ENCODE data around the gene PLEKHA7.

PLEKHA7 gene

GRCh38 chr11:16834384-16834783, 179.8 kb downstream of the PLEKHA7 start:
- no peak for DNase-seq

GRCh38 chr11:16833026-16833425, 181.2 kb downstream of the PLEKHA7 start:
- DNase-seq = no peak

GRCh38 chr11:16832193-16832539, 182.0 kb downstream of the PLEKHA7 start:
- DNase-seq = no peak

GRCh38 chr11:16831316-16832192, 182.7 kb downstream of the PLEKHA7 start:
- no peak for DNase-seq

- peak; percentile 37 for DNase-seq
Measured at GRCh38 chr11:16827139-16827538, 187.1 kb downstream of the PLEKHA7 start.

GRCh38 chr11:16825968-16826367, 188.2 kb downstream of the PLEKHA7 start:
- DNase-seq = no peak

- no peak for DNase-seq
Measured at GRCh38 chr11:16825101-16825500, 189.1 kb downstream of the PLEKHA7 start.

GRCh38 chr11:16820324-16821092, 193.7 kb downstream of the PLEKHA7 start:
- DNase-seq = peak; percentile 79

- DNase-seq = no peak
Measured at GRCh38 chr11:16818284-16818683, 195.9 kb downstream of the PLEKHA7 start.

- DNase-seq = no peak
Measured at GRCh38 chr11:16817351-16817750, 196.9 kb downstream of the PLEKHA7 start.

GRCh38 chr11:16816358-16817270, 197.6 kb downstream of the PLEKHA7 start:
- no peak for DNase-seq

GRCh38 chr11:16815047-16815767, 199.0 kb downstream of the PLEKHA7 start:
- DNase-seq = no peak

- no peak for DNase-seq
Measured at GRCh38 chr11:16814410-16815046, 199.7 kb downstream of the PLEKHA7 start.

- no peak for DNase-seq
Measured at GRCh38 chr11:16813126-16813525, 201.1 kb downstream of the PLEKHA7 start.

GRCh38 chr11:16812274-16812673, 201.9 kb downstream of the PLEKHA7 start:
- DNase-seq = no peak

- DNase-seq = no peak
Measured at GRCh38 chr11:16811136-16812020, 202.8 kb downstream of the PLEKHA7 start.

- no peak for DNase-seq
Measured at GRCh38 chr11:16809886-16810668, 204.1 kb downstream of the PLEKHA7 start.

- DNase-seq = no peak
Measured at GRCh38 chr11:16807306-16807705, 206.9 kb downstream of the PLEKHA7 start.

GRCh38 chr11:16806791-16807190, 207.4 kb downstream of the PLEKHA7 start:
- no peak for DNase-seq

- no peak for DNase-seq
Measured at GRCh38 chr11:16805938-16806337, 208.3 kb downstream of the PLEKHA7 start.

All from activated CD4-positive, alpha-beta T cell treated with anti-CD3 and anti-CD28 coated beads, Interleukin-2, amount 50 U/mL, for 16 hours (primary cell).